Muscle layer of duodenum (tissue), 2 donors: Measurements from ENCODE around the gene RALGDS.

Experiments used
- H3K27ac ChIP-seq: one replicate; pipeline ENCODE4 v1.7.0; 2013; ENCODE audit warnings: mild to moderate bottlenecking, low read length
- H3K27me3 ChIP-seq: one replicate; pipeline ENCODE4 v1.7.0; 2013; ENCODE audit warnings: low read depth, mild to moderate bottlenecking, control low read depth, low read length
- H3K36me3 ChIP-seq, 2 donors: one replicate each; pipeline ENCODE4 v1.7.0; 2013; ENCODE audit warnings: low read length in 2 of 2, control low read depth in 1 of 2, mild to moderate bottlenecking in 1 of 2; ENCODE audit not compliant: insufficient read depth in 2 of 2, control insufficient read depth in 1 of 2
- H3K4me1 ChIP-seq, 2 donors: one replicate each; pipeline ENCODE4 v1.7.0; 2013; ENCODE audit warnings: low read length in 2 of 2, mild to moderate bottlenecking in 2 of 2, control low read depth in 1 of 2, moderate library complexity in 1 of 2; ENCODE audit not compliant: insufficient read depth in 2 of 2, control insufficient read depth in 1 of 2
- H3K4me3 ChIP-seq, 2 donors: one replicate each; pipeline ENCODE4 v1.7.0; 2013; ENCODE audit warnings: low read length in 2 of 2, low read depth in 1 of 2, mild to moderate bottlenecking in 1 of 2
- H3K9me3 ChIP-seq, 2 donors: one replicate each; pipeline ENCODE4 v1.7.0; 2013; ENCODE audit warnings: low read length in 2 of 2, control low read depth in 1 of 2, mild to moderate bottlenecking in 1 of 2; ENCODE audit not compliant: control insufficient read depth in 1 of 2
- donor health status: healthy.

RALGDS gene

GRCh38 chr9:133121915-133122550, 993 bp upstream of the RALGDS start:
- peak overlapping the region; percentile 85 for H3K27ac ChIP-seq
- peaks cover 24 to 51% of the 10 kb centered on the region in 2 donors for H3K4me1 ChIP-seq
- no peaks in the 10 kb centered on the region for H3K36me3 ChIP-seq
- no peaks in the 10 kb centered on the region for H3K27me3 ChIP-seq
- no peaks in the 10 kb centered on the region for H3K9me3 ChIP-seq
- H3K4me3 ChIP-seq: peak overlapping the region; percentile 28 to 54

GRCh38 chr9:133120501-133121197, 391 bp downstream of the RALGDS start:
- H3K4me3 ChIP-seq: peak overlapping the region; percentile 69 to 87
- H3K27ac ChIP-seq: peak overlapping the region; percentile 56
- H3K4me1 ChIP-seq: peaks cover 24 to 50% of the 10 kb centered on the region in 2 donors
- no peaks in the 10 kb centered on the region for H3K27me3 ChIP-seq
- no peaks in the 10 kb centered on the region for H3K9me3 ChIP-seq
- H3K36me3 ChIP-seq: no peaks in the 10 kb centered on the region

- H3K27me3 ChIP-seq: no peaks in the 10 kb centered on the region
- peaks cover 24 to 55% of the 10 kb centered on the region in 2 donors for H3K4me1 ChIP-seq
- peak overlapping the region; percentile 72 to 87 for H3K4me3 ChIP-seq
- peak overlapping the region; percentile 54 for H3K27ac ChIP-seq
- no peaks in the 10 kb centered on the region for H3K36me3 ChIP-seq
- H3K9me3 ChIP-seq: no peaks in the 10 kb centered on the region
Measured at GRCh38 chr9:133119846-133120500, 1.1 kb downstream of the RALGDS start.

GRCh38 chr9:133119103-133119845, 1.8 kb downstream of the RALGDS start:
- Histone ChIP-seq H3K36me3 (no peaks in the 10 kb centered on the region), H3K27ac (peak overlapping the region; percentile 54), H3K27me3 (no peaks in the 10 kb centered on the region), H3K4me3 (peak overlapping the region; percentile 72 to 87), H3K4me1 (peaks cover 31 to 62% of the 10 kb centered on the region in 2 donors), H3K9me3 (no peaks in the 10 kb centered on the region)

- H3K9me3 ChIP-seq: no peaks in the 10 kb centered on the region
- H3K27ac ChIP-seq: no peak overlapping the region
- no peaks in the 10 kb centered on the region for H3K36me3 ChIP-seq
- H3K4me1 ChIP-seq: peaks cover 38 to 69% of the 10 kb centered on the region in 2 donors
- no peak overlapping the region for H3K4me3 ChIP-seq
- H3K27me3 ChIP-seq: no peaks in the 10 kb centered on the region
Measured at GRCh38 chr9:133118568-133118967, 2.5 kb downstream of the RALGDS start.

GRCh38 chr9:133118179-133118520, 2.9 kb downstream of the RALGDS start:
- Histone ChIP-seq H3K27ac (no peak overlapping the region), H3K36me3 (no peaks in the 10 kb centered on the region), H3K4me1 (peaks cover 40 to 70% of the 10 kb centered on the region in 2 donors), H3K27me3 (no peaks in the 10 kb centered on the region), H3K9me3 (no peaks in the 10 kb centered on the region), H3K4me3 (no peak overlapping the region)

GRCh38 chr9:133117271-133118178, 3.5 kb downstream of the RALGDS start:
- Histone ChIP-seq H3K27ac (no peak overlapping the region), H3K4me1 (peaks cover 40 to 76% of the 10 kb centered on the region in 2 donors), H3K27me3 (no peaks in the 10 kb centered on the region), H3K36me3 (no peaks in the 10 kb centered on the region), H3K9me3 (no peaks in the 10 kb centered on the region), H3K4me3 (no peak overlapping the region)

- no peak overlapping the region for H3K27ac ChIP-seq
Measured at GRCh38 chr9:133116346-133117231, 4.5 kb downstream of the RALGDS start.

GRCh38 chr9:133115604-133116345, 5.3 kb downstream of the RALGDS start:
- Histone ChIP-seq H3K9me3 (no peaks in the 10 kb centered on the region), H3K27ac (no peak overlapping the region), H3K27me3 (no peaks in the 10 kb centered on the region), H3K4me3 (no peak overlapping the region), H3K36me3 (peaks cover 6 to 8% of the 10 kb centered on the region in 2 donors), H3K4me1 (peaks cover 37 to 73% of the 10 kb centered on the region in 2 donors)

More at GRCh38 chr9:133116346-133117231, 4.5 kb downstream of the RALGDS start:
- Histone ChIP-seq H3K36me3 (peaks cover 4% of the 10 kb centered on the region in 2 donors), H3K9me3 (no peaks in the 10 kb centered on the region), H3K27me3 (no peaks in the 10 kb centered on the region), H3K4me3 (no peak overlapping the region), H3K4me1 (peaks cover 37 to 73% of the 10 kb centered on the region in 2 donors)
